ENCODE measurements around the gene SPDYE6. TPM values are rescaled to one million over a fixed set of nuclear protein-coding genes. Genes with fewer than 3 reads are reported as not detected.
A peak's percentile ranks its signal among the peaks of the same experiment; 100 is the strongest.
"Not testable (repeated sequence)": the region's sequence is repeated elsewhere in the genome, so short reads cannot be mapped to it uniquely, and the experiment has no call there.

Gene SPDYE6
- total RNA-seq (2022) (not detected in 2 replicates), Bru-seq, nascent RNA (not detected), BruChase-seq, experiment 1, labeled RNA remaining after a 6-hour chase (percentile 7 among the genes with signal in this experiment), BruChase-seq, experiment 2, labeled RNA remaining after a 2-hour chase (not detected)
- long read RNA-seq, partial matches to known transcripts, result 0 of 10 reads
- long read RNA-seq, other reads (novel, unspliced or antisense), result 10 of 10 reads

DNA sequence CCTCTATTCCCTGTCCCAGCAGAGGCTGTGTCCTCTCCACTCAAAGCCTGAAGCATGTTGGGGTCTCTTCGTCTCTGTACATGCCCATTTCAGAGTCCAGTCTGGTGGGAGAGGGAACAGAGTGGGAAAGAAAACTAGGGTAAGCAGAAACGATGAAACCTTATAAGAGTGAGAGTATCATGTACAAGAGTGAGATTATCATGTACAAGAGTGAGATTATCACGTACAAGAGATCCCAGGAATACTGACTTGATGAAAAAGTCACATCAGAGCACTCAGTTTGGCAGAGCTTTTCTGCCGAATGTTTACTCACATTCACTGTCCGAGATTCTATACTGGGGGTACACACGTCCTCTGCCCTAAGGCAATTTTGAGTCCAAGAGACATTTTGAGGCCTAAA is at the start of gene SPDYE6:
TSS of gene SPDYE6 (minus strand) at position 101 of the 400 bp plus-strand sequence. CDS start 421 bp downstream, outside the sequence.
- not testable (repeated sequence) for DNase-seq; H3K4me3 Mint-ChIP-seq (ENCODE audit: low read depth, unreplicated experiment)

DNA sequence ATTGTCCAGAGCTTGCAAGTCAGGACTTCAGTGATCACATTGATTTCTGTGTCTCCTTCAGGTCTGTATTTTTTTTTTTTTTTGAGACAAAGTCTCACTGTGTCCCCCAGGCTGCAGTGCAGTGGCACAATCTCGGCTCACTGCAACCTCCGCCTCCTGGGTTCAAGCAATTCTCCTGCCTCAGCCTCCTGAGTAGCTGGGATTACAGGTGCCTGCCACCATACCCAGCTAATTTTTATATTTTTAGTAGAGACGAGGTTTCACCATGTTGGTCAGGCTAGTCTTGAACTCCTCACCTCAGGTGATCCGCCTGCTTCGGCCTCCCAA is 48.6 kb upstream of the SPDYE6 start:
- H3K27ac Mint-ChIP-seq (ENCODE audit: unreplicated experiment); BruUV-seq (replicated peaks); H3K4me1 Mint-ChIP-seq (ENCODE audit: low read depth, unreplicated experiment); H3K9me3 Mint-ChIP-seq (ENCODE audit: low read depth, unreplicated experiment); H3K27me3 Mint-ChIP-seq (ENCODE audit: unreplicated experiment); H3K4me3 Mint-ChIP-seq (ENCODE audit: low read depth, unreplicated experiment); DNase-seq; intact Hi-C loops (cut with micrococcal nuclease; ENCODE audit: unreplicated experiment): not testable (repeated sequence)
- H3K36me3 Mint-ChIP-seq (ENCODE audit: insufficient read depth, unreplicated experiment), result peaks cover 43% of the 10 kb centered on the region
- CTCF ChIA-PET, result interaction anchor here (0.6 to 1.3 kb wide), 3 partner anchors 9 to 89 kb away, joined by 4 to 6 read pairs (median 4); partner anchors contain the start of gene PRKRIP1

More for the DNA sequence above, at the start of gene SPDYE6:
- H3K9me3 Mint-ChIP-seq (ENCODE audit: low read depth, unreplicated experiment); CTCF ChIA-PET; H3K36me3 Mint-ChIP-seq (ENCODE audit: insufficient read depth, unreplicated experiment); H3K4me1 Mint-ChIP-seq (ENCODE audit: low read depth, unreplicated experiment); H3K27ac Mint-ChIP-seq (ENCODE audit: unreplicated experiment); intact Hi-C loops (cut with micrococcal nuclease; ENCODE audit: unreplicated experiment); H3K27me3 Mint-ChIP-seq (ENCODE audit: unreplicated experiment); BruUV-seq (replicated peaks): not testable (repeated sequence)

GRCh38 chr7:102404005-102404861 is 48.0 kb upstream of the SPDYE6 start:
- Mint-ChIP-seq H3K4me3 (ENCODE audit: low read depth, unreplicated experiment) (no peak overlapping the region), H3K4me1 (ENCODE audit: low read depth, unreplicated experiment) (no peaks in the 10 kb centered on the region), H3K9me3 (ENCODE audit: low read depth, unreplicated experiment) (no peaks in the 10 kb centered on the region), H3K27ac (ENCODE audit: unreplicated experiment) (no peak overlapping the region), H3K36me3 (ENCODE audit: insufficient read depth, unreplicated experiment) (peaks cover 38% of the 10 kb centered on the region), H3K27me3 (ENCODE audit: unreplicated experiment) (no peaks in the 10 kb centered on the region)
- intact Hi-C loops (cut with micrococcal nuclease; ENCODE audit: unreplicated experiment), result no loop called here
- CTCF ChIA-PET, result interaction anchor here (0.6 to 1.3 kb wide), 3 partner anchors 8 to 88 kb away, joined by 4 to 6 read pairs (median 4); partner anchors contain the start of gene PRKRIP1
- peak; percentile 19 for DNase-seq
- BruUV-seq (replicated peaks), result no TSS peak
- TF ChIP-seq, protein P1, sequence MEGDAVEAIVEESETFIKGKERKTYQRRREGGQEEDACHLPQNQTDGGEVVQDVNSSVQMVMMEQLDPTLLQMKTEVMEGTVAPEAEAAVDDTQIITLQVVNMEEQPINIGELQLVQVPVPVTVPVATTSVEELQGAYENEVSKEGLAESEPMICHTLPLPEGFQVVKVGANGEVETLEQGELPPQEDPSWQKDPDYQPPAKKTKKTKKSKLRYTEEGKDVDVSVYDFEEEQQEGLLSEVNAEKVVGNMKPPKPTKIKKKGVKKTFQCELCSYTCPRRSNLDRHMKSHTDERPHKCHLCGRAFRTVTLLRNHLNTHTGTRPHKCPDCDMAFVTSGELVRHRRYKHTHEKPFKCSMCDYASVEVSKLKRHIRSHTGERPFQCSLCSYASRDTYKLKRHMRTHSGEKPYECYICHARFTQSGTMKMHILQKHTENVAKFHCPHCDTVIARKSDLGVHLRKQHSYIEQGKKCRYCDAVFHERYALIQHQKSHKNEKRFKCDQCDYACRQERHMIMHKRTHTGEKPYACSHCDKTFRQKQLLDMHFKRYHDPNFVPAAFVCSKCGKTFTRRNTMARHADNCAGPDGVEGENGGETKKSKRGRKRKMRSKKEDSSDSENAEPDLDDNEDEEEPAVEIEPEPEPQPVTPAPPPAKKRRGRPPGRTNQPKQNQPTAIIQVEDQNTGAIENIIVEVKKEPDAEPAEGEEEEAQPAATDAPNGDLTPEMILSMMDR (IDR thresholded peaks at IDR 0.05; ENCODE audit: unreplicated experiment), result peak; percentile 37

GRCh38 chr7:102403563-102403962 is 47.3 kb upstream of the SPDYE6 start:
- TF ChIP-seq, protein P1 (IDR thresholded peaks at IDR 0.05; ENCODE audit: unreplicated experiment), result no peak
- intact Hi-C loops (cut with micrococcal nuclease; ENCODE audit: unreplicated experiment), result no loop called here
- Mint-ChIP-seq H3K36me3 (ENCODE audit: insufficient read depth, unreplicated experiment) (peaks cover 34% of the 10 kb centered on the region), H3K4me1 (ENCODE audit: low read depth, unreplicated experiment) (no peaks in the 10 kb centered on the region), H3K27me3 (ENCODE audit: unreplicated experiment) (no peaks in the 10 kb centered on the region), H3K4me3 (ENCODE audit: low read depth, unreplicated experiment) (no peak overlapping the region), H3K9me3 (ENCODE audit: low read depth, unreplicated experiment) (no peaks in the 10 kb centered on the region), H3K27ac (ENCODE audit: unreplicated experiment) (no peak overlapping the region)
- DNase-seq, result no peak
- BruUV-seq (replicated peaks), result no TSS peak
- CTCF ChIA-PET, result no interaction called here

DNA sequence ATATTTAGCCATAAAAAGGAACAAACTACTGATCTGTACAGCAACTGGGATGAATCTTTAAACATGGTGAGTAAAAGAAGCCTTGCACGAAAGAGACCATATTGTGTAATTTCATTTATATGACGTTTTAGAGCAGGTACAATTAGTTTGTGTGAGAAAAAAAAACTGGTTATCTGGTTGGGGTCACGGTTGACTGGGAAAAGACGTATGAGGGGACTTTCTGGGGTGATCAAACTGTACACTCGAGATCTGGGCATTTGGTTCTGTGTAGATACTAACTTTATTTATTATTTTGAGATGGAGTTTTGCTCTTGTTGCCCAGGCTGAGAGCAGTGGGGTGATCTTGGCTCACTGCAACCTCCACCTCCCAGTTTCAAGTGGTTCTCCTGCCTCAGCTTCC is 44.1 kb upstream of the SPDYE6 start:
- Mint-ChIP-seq H3K9me3 (ENCODE audit: low read depth, unreplicated experiment) (no peaks in the 10 kb centered on the region), H3K4me3 (ENCODE audit: low read depth, unreplicated experiment) (no peak overlapping the region), H3K36me3 (ENCODE audit: insufficient read depth, unreplicated experiment) (peaks cover 51% of the 10 kb centered on the region), H3K27me3 (ENCODE audit: unreplicated experiment) (no peaks in the 10 kb centered on the region), H3K27ac (ENCODE audit: unreplicated experiment) (no peak overlapping the region), H3K4me1 (ENCODE audit: low read depth, unreplicated experiment) (no peaks in the 10 kb centered on the region)
- no TSS peak for BruUV-seq (replicated peaks)
- TF ChIP-seq, protein P1 (IDR thresholded peaks at IDR 0.05; ENCODE audit: unreplicated experiment), result no peak
- intact Hi-C loops (cut with micrococcal nuclease; ENCODE audit: unreplicated experiment), result no loop called here
- no peak for DNase-seq
- CTCF ChIA-PET, result no interaction called here

Measured in Calu3 (cell line).